ENCODE data around the gene GGT7. TPM values are rescaled to one million over a fixed set of nuclear protein-coding genes. Genes with fewer than 3 reads are reported as not detected.

GGT7 gene
- total and polyA plus RNA-seq, 2 of the 4 experiments (the other 2 are of a cell fraction) = 3.4 to 25.9 TPM

DNA sequence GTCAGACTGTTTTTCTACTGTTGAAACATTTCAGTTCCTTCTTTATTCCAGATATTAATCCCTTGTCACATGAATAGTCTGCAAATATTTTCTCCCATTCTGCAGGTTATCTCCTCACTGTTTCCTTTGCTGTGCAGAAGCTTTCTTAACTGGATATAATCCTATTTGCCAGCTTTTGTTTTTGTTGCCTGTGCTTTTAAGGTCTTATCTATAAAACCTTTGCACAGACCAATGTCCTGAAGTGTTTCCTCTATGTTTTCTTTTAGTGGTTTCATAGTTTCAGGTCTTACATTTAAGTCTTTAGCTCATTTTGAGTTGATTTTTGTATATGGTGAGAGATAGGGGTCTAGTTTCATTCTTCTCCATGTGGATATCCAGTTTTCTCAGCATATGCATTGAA lies 66.4 kb downstream of the GGT7 start:
- H3K36me3 ChIP-seq (ENCODE audit: control insufficient read depth, insufficient read depth, low read length) = 0 out of 2 replicates have a peak, but pooled peaks cover 2% of the 10 kb centered on the region
- no peak overlapping the region for H3K56ac ChIP-seq (ENCODE audit: extremely low read depth, insufficient read depth, low read length)
- CTCF ChIA-PET = interaction anchor here (0.6 kb wide), 1 partner anchor 565 kb away, joined by 3 read pairs; no protein-coding TSS in a partner anchor
- H2AFZ ChIP-seq (replicated peaks; ENCODE audit: low read length, poor library complexity) = no peak overlapping the region
- H3K9ac ChIP-seq (ENCODE audit: low read depth, low read length) = no peak overlapping the region
- no peak overlapping the region for H3K4ac ChIP-seq (ENCODE audit: low read depth, low read length)
- DNase-seq = no peak
- POLR2A ChIA-PET (ENCODE audit: unreplicated experiment) = no interaction called here
- H4K5ac ChIP-seq (ENCODE audit: low read depth, low read length) = no peak overlapping the region
- no peak overlapping the region for H3K23ac ChIP-seq (ENCODE audit: low read depth, low read length)
- no peak overlapping the region for H2BK20ac ChIP-seq (ENCODE audit: low read depth, low read length)
- dilution Hi-C loops (cut with HindIII; ENCODE audit: low sequenced_read_pairs, unreplicated experiment) = no loop called here
- no peak overlapping the region for H3K4me2 ChIP-seq (ENCODE audit: low read depth, low read length)
- no peak overlapping the region for H3K14ac ChIP-seq (replicated peaks; ENCODE audit: low read depth, low read length)
- intact Hi-C loops (cut with micrococcal nuclease) = no loop called here
- no peak overlapping the region for H2AK9ac ChIP-seq (replicated peaks; ENCODE audit: low read depth, low read length, poor library complexity)
- H2AK5ac ChIP-seq (ENCODE audit: low read depth, low read length) = no peak overlapping the region
- H3K27me3 ChIP-seq (ENCODE audit: control insufficient read depth, insufficient read depth, low read length) = no peaks in the 10 kb centered on the region
- no peak overlapping the region for H2BK15ac ChIP-seq (ENCODE audit: low read depth, low read length)
- BruUV-seq (replicated peaks) = no TSS peak
- H2BK5ac ChIP-seq (ENCODE audit: low read depth, low read length, poor library complexity, severe bottlenecking) = no peak overlapping the region
- in situ Hi-C loops (cut with MboI; ENCODE audit: low sequenced_read_pairs) = no loop called here
- H3K79me1 ChIP-seq (ENCODE audit: low read depth in 1 of 2, low read length in 2 of 2) = peaks cover 23 to 79% of the 10 kb centered on the region in 2 experiments
- H3K4me3 ChIP-seq (ENCODE audit: insufficient read depth, low read depth, low read length) = no peak overlapping the region
- no peak overlapping the region for H3K18ac ChIP-seq (ENCODE audit: low read depth, low read length)
- no peaks in the 10 kb centered on the region for H3K9me3 ChIP-seq (ENCODE audit: control insufficient read depth, insufficient read depth, low read length)
- H4K20me1 ChIP-seq (ENCODE audit: insufficient read depth, low read length) = peaks cover 58% of the 10 kb centered on the region
- no peak overlapping the region for H2BK120ac ChIP-seq (ENCODE audit: low read depth, low read length)
- no peak overlapping the region for H4K8ac ChIP-seq (ENCODE audit: low read depth in 2 of 2, low read length in 2 of 2)
- H3K9me1 ChIP-seq (ENCODE audit: insufficient read depth, low read length) = peaks cover 5% of the 10 kb centered on the region
- H3K27ac ChIP-seq (ENCODE audit: insufficient read depth, low read length) = no peak overlapping the region
- no peak for TF ChIP-seq CHD1 (IDR thresholded peaks at IDR 0.05; ENCODE audit: low read depth, low read length)
- TF ChIP-seq NFE2L2 (IDR thresholded peaks at IDR 0.05; ENCODE audit: low read depth, low read length) = no peak
- no peak for TF ChIP-seq MXI1 (IDR thresholded peaks at IDR 0.05; ENCODE audit: borderline replicate concordance, low read depth, low read length)
- TF ChIP-seq FOS (IDR thresholded peaks at IDR 0.05; ENCODE audit: low read depth, low read length) = no peak
- no peak for TF ChIP-seq CEBPB (IDR thresholded peaks at IDR 0.05; ENCODE audit: low read depth, low read length)
- no peak for TF ChIP-seq MAFK (IDR thresholded peaks at IDR 0.05; ENCODE audit: low read depth, low read length)
- no peak for TF ChIP-seq RCOR1 (IDR thresholded peaks at IDR 0.05; ENCODE audit: insufficient replicate concordance, low read length)
- TF ChIP-seq BHLHE40 (IDR thresholded peaks at IDR 0.05; ENCODE audit: low read depth, low read length) = no peak
- TF ChIP-seq RFX5 (IDR thresholded peaks at IDR 0.05; ENCODE audit: low read depth, low read length) = no peak
- no peak for TF ChIP-seq MAZ (IDR thresholded peaks at IDR 0.05; ENCODE audit: borderline replicate concordance, low read depth, low read length)
- no peak for TF ChIP-seq RAD21 (IDR thresholded peaks at IDR 0.05; ENCODE audit: low read length)
- TF ChIP-seq POLR2A (IDR thresholded peaks at IDR 0.05; ENCODE audit: low read depth, low read length) = no peak
- TF ChIP-seq CTCF (conservative IDR thresholded peaks at IDR 0.05; ENCODE audit: low read depth, low read length) = no peak
- no peak for TF ChIP-seq ELK1 (IDR thresholded peaks at IDR 0.05; ENCODE audit: borderline replicate concordance, low read depth, low read length)
- TF ChIP-seq USF2 (IDR thresholded peaks at IDR 0.05; ENCODE audit: low read depth, low read length) = no peak
- TF ChIP-seq SMC3 (IDR thresholded peaks at IDR 0.05; ENCODE audit: low read depth, low read length) = no peak
- no peak for ATAC-seq (ENCODE audit: low read depth)
- H4K91ac ChIP-seq (ENCODE audit: insufficient read depth, low read depth, low read length) = no peak overlapping the region
- H3K4me1 ChIP-seq (ENCODE audit: control insufficient read depth, insufficient read depth, low read length) = no peaks in the 10 kb centered on the region
